SK-N-SH (cell line): ENCODE measurements around the gene MBTPS2. TPM values are rescaled to one million over a fixed set of nuclear protein-coding genes. Genes with fewer than 3 reads are reported as not detected.
A peak's percentile ranks its signal among the peaks of the same experiment; 100 is the strongest.

ENCODE experiments used
- CTCF ChIA-PET: fragments of 300-600, 350-600 bp; formaldehyde crosslinking; extraction: SDS; loops from one replicate; lab custom pipeline; 2021; lab: Yijun Ruan, JAX
- POLR2A ChIA-PET: fragments of 350-600 bp; sonication (Branson Sonifier 250); formaldehyde crosslinking; extraction: SDS; loops from one replicate; lab custom pipeline; 2020; ENCODE audit warnings: antibody characterized with exemption, inconsistent platforms; lab: Yijun Ruan, JAX
- DNase-seq: peaks from one replicate; pipeline ENCODE4 v3.0.0; 2012
- H2AFZ ChIP-seq: fragments of 200-600 bp; sonication (generic); 2 replicates; pipeline ENCODE4 v1.8.1; 2016; ENCODE audit warnings: antibody characterized with exemption, mild to moderate bottlenecking, low read depth
- H3F3A ChIP-seq: fragments of 200-600 bp; sonication (generic); replicated peaks from 2 replicates; pipeline ENCODE3; 2016; ENCODE audit warnings: antibody characterized with exemption, mild to moderate bottlenecking; ENCODE audit not compliant: insufficient read depth
- H3K27ac ChIP-seq, 2 experiments: fragments of 200-500 bp in 1 of 2; fragments of 200-600 bp in 1 of 2; sonication (Bioruptor generic) in 1 of 2; sonication (generic), shearing (Covaris generic) in 1 of 2; 2 replicates each; pipeline versions ENCODE4 v1.5.1 to v1.6.1; 2014 to 2016; ENCODE audit warnings: low read depth in 2 of 2, inconsistent platforms in 1 of 2, low read length in 1 of 2, mild to moderate bottlenecking in 1 of 2, mixed read lengths in 1 of 2
- H3K27me3 ChIP-seq: fragments of 200-600 bp; sonication (generic), shearing (Covaris generic); 2 replicates; pipeline ENCODE4 v1.6.1; 2016; ENCODE audit warnings: mixed run types; ENCODE audit not compliant: insufficient read depth
- H3K36me3 ChIP-seq, 2 experiments: fragments of 200-500 bp in 1 of 2; fragments of 200-600 bp in 1 of 2; sonication (Bioruptor generic) in 1 of 2; sonication (generic) in 1 of 2; replicated peaks in 1 of 2; 2 replicates each; pipeline versions ENCODE3 to v1.5.1; 2014 to 2016; ENCODE audit warnings: low read length in 1 of 2, mild to moderate bottlenecking in 1 of 2; ENCODE audit not compliant: insufficient read depth in 2 of 2, control insufficient read depth in 1 of 2
- H3K4me1 ChIP-seq, 2 experiments: fragments of 200-500 bp in 1 of 2; fragments of 200-600 bp in 1 of 2; sonication (Bioruptor generic) in 1 of 2; sonication (generic), shearing (Covaris generic) in 1 of 2; 2 replicates each; pipeline versions ENCODE4 v1.5.1 to v1.6.1; 2014 to 2016; ENCODE audit warnings: low read depth in 1 of 2, low read length in 1 of 2, mixed run types in 1 of 2; ENCODE audit not compliant: insufficient read depth in 2 of 2, control insufficient read depth in 1 of 2
- H3K4me2 ChIP-seq: fragments of 200-600 bp; sonication (generic), shearing (Covaris generic); 2 replicates; pipeline ENCODE4 v1.6.1; 2017; ENCODE audit warnings: mixed run types
- H3K4me3 ChIP-seq, 2 experiments: fragments of 200-500 bp in 1 of 2; fragments of 200-600 bp in 1 of 2; sonication (Bioruptor generic) in 1 of 2; sonication (generic), shearing (Covaris generic) in 1 of 2; 2 replicates each; pipeline versions ENCODE4 v1.5.1 to v1.8.1; 2014 to 2016; ENCODE audit warnings: low read depth in 2 of 2, inconsistent platforms in 1 of 2, low read length in 1 of 2, mild to moderate bottlenecking in 1 of 2, mixed read lengths in 1 of 2, moderate library complexity in 1 of 2
- H3K79me2 ChIP-seq: fragments of 200-600 bp; sonication (generic); 2 replicates; pipeline ENCODE4 v1.8.1; 2017; ENCODE audit warnings: mild to moderate bottlenecking; ENCODE audit not compliant: insufficient read depth
- H3K9ac ChIP-seq: fragments of 200-600 bp; sonication (generic); 2 replicates; pipeline ENCODE4 v1.6.1; 2017; ENCODE audit warnings: mixed run types
- H3K9me2 ChIP-seq: fragments of 200-600 bp; sonication (generic); 2 replicates; pipeline ENCODE4 v1.6.1; 2017; ENCODE audit warnings: mixed run types
- H3K9me3 ChIP-seq: fragments of 200-600 bp; sonication (generic); 2 replicates; pipeline ENCODE4 v1.6.1; 2017; ENCODE audit warnings: mixed run types, mild to moderate bottlenecking, moderate library complexity
- H4K20me1 ChIP-seq: fragments of 200-600 bp; sonication (generic); 2 replicates; pipeline ENCODE4 v1.6.1; 2017; ENCODE audit warnings: mild to moderate bottlenecking, mixed run types; ENCODE audit not compliant: insufficient read depth
- CHD2 ChIP-seq: fragments of 150-350 bp; IDR thresholded peaks from 2 replicates; pipeline ENCODE4 v1.6.1; 2018; ENCODE audit warnings: low read length; ENCODE audit not compliant: partially characterized antibody
- GABPA ChIP-seq: IDR thresholded peaks from 2 replicates; pipeline ENCODE4 v1.4.0; 2012; ENCODE audit warnings: low read depth, mild to moderate bottlenecking
- JUND ChIP-seq: IDR thresholded peaks from 2 replicates; pipeline ENCODE4 v1.4.0; 2012
- MAX ChIP-seq: IDR thresholded peaks from 2 replicates; pipeline ENCODE4 v1.4.0; 2012; ENCODE audit warnings: low read depth
- NRF1 ChIP-seq: IDR thresholded peaks from 2 replicates; pipeline ENCODE4 v1.6.1; 2012; ENCODE audit warnings: low read depth, mild to moderate bottlenecking, low read length
- REST ChIP-seq: IDR thresholded peaks from 2 replicates; pipeline ENCODE4 v1.6.1; 2012; ENCODE audit warnings: mild to moderate bottlenecking, low read depth, low read length, moderate library complexity
- TCF12 ChIP-seq: IDR thresholded peaks from 2 replicates; pipeline ENCODE4 v1.4.0; 2012
- WGBS: methylation state at CpG from one replicate; pipeline ENCODE4 v1.1.6; 2017; ENCODE audit warnings: low lambda C conversion rate; 5-methylcytosine and 5-hydroxymethylcytosine counted together
- polyA plus RNA-seq, 3 experiments: library from polyadenylated mRNA; depleted of rRNA; stranded (reverse); fragments of >200 nt; gene quantifications; 2 replicates each; pipeline ENCODE4 v1.2.3, GENCODE V29; 2012

Gene MBTPS2
- polyA plus RNA-seq, 1 of the 3 experiments (the other 2 are of a cell fraction): 21.6 TPM

GRCh38 chrX:21837056-21837455 is 2.4 kb upstream of the MBTPS2 start:
- Histone ChIP-seq H4K20me1 (no peaks in the 10 kb centered on the region), H3K36me3 (no peaks in the 10 kb centered on the region), H3K27me3 (peaks cover 7% of the 10 kb centered on the region; the same call in 1 of the 2 replicates), H2AFZ (peak overlapping the region; percentile 38; the same call in 1 of the 2 replicates), H3F3A (peaks cover 4% of the 10 kb centered on the region), H3K27ac (no peak overlapping the region), H3K9me3 (no peaks in the 10 kb centered on the region), H3K9ac (no peak overlapping the region), H3K4me3 (no peak overlapping the region), H3K4me2 (no peak overlapping the region), H3K4me1 (no peaks in the 10 kb centered on the region; a peak in 2 of 4 replicates), H3K9me2 (no peaks in the 10 kb centered on the region)
- no peak for DNase-seq
- CTCF ChIA-PET: interaction anchor here (0.6 kb wide), 1 partner anchor 10 kb away, joined by 4 read pairs; no protein-coding TSS in a partner anchor
- POLR2A ChIA-PET: no interaction called here
- WGBS: 34% methylated on average over 2 of the region's 2 CpGs
- TF ChIP-seq REST: no peak
- no peak for TF ChIP-seq CHD2
- TF ChIP-seq TCF12: no peak
- TF ChIP-seq GABPA: no peak
- TF ChIP-seq JUND: no peak
- TF ChIP-seq, all 33 proteins: peak for 0
- H3K79me2 ChIP-seq: peaks cover 27% of the 10 kb centered on the region

GRCh38 chrX:21838937-21839333 is 482 bp upstream of the MBTPS2 start:
- POLR2A ChIA-PET: interaction anchor here (0.7 kb wide), 1 partner anchor 102 kb away, joined by 3 read pairs; no protein-coding TSS in a partner anchor
- CTCF ChIA-PET: interaction anchor here (0.6 to 1.1 kb wide), 4 partner anchors 128 to 1309 kb away, joined by 3 read pairs; no protein-coding TSS in a partner anchor
- DNase-seq: no peak

More at GRCh38 chrX:21838937-21839333, 482 bp upstream of the MBTPS2 start:
- TF ChIP-seq GABPA (no peak), MAX (no peak), NRF1 (no peak)
- TF ChIP-seq, all 33 proteins: peak for 0
- H3K9me2 ChIP-seq: no peaks in the 10 kb centered on the region
- H3K4me3 ChIP-seq: peak overlapping the region; percentile 85 to 88
- H3K27me3 ChIP-seq: no peaks in the 10 kb centered on the region; the same call in 1 of the 2 replicates
- H2AFZ ChIP-seq: peak overlapping the region; percentile 86
- peak overlapping the region; percentile 65 to 73 for H3K27ac ChIP-seq
- peaks cover 27% of the 10 kb centered on the region for H3K79me2 ChIP-seq
- no peaks in the 10 kb centered on the region for H3K9me3 ChIP-seq
- H3F3A ChIP-seq: peaks cover 4% of the 10 kb centered on the region
- H4K20me1 ChIP-seq: no peaks in the 10 kb centered on the region
- H3K36me3 ChIP-seq: peaks cover 6 to 8% of the 10 kb centered on the region in 2 experiments
- 9% methylated on average over 4 of the region's 4 CpGs for WGBS
- H3K9ac ChIP-seq: peak overlapping the region; percentile 88
- H3K4me2 ChIP-seq: peak overlapping the region; percentile 93; the same call in 1 of the 2 replicates
- H3K4me1 ChIP-seq: no peaks in the 10 kb centered on the region; a peak in 2 of 4 replicates
